GM18511 (cell line): Measurements from ENCODE around the gene HPS4.
"Not testable (repeated sequence)": the region's sequence is repeated elsewhere in the genome, so short reads cannot be mapped to it uniquely, and the experiment has no call there.

ENCODE experiments used
- ATAC-seq: cut with Tn5 transposase; IDR thresholded peaks from one replicate; pipeline ENCODE4 v1.9.1; 2021; ENCODE audit warnings: mild to moderate bottlenecking, moderate library complexity; ENCODE audit not compliant: unreplicated experiment

HPS4 gene

GRCh38 chr22:26416670-26417276 lies 66.8 kb downstream of the HPS4 start:
- ATAC-seq: no peak

DNA sequence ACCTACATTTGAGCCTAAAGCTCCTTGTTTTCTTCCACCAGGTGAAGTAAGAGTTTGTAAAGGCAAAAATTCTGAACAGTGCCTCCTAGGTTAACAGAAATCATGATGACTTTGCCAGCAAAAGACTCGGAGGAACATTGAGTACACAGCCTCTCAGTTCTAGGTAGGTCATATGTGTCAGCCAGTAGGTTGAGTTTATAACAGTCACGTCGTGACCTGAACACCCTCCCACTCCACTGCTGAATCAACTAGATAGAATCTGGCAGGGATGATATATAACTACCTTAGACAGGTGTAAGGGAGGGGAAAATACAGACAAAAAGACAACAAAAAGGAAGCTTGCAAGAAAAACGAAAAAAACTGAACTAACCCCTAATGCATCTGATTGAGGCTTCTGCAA lies 67.3 kb downstream of the HPS4 start:
- no peak for ATAC-seq

DNA sequence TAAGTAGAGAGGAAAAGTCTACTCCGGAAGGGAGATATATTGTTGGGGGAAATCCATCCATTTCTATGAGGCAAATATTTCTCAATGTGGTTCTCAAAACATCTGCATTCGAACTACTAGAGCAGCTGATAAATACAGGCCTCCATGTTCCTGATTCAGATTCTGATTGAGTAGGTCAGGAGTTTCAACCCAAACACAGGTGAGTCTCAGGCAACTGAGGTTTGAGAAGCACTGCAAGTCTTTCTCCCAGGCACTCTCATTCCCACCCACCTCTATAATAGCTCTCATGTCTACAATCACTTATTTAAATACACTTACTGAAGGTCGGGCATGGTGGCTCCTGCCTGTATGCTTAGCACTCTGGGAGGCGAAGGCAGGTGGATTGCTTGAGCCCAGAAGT lies 69.2 kb downstream of the HPS4 start:
- no peak for ATAC-seq

DNA sequence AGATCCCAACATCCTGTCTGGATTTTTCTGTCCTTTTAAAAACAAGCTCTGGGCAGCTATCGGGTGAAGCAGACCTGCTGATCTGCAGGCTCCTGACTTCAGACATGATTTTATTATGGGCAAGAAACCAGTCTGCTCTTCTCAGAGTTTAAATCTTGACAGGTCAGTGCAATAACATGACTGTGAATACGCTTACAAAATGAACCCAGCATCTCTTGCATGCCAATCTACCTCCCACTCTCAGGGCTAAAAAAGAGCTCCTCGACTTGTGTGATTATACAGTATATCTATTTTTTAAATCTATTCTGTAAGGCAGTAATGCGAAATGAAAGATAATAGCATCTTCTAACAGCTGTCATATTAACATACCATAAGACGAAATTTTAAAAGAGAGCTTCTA lies 73.2 kb downstream of the HPS4 start:
- no peak for ATAC-seq

DNA sequence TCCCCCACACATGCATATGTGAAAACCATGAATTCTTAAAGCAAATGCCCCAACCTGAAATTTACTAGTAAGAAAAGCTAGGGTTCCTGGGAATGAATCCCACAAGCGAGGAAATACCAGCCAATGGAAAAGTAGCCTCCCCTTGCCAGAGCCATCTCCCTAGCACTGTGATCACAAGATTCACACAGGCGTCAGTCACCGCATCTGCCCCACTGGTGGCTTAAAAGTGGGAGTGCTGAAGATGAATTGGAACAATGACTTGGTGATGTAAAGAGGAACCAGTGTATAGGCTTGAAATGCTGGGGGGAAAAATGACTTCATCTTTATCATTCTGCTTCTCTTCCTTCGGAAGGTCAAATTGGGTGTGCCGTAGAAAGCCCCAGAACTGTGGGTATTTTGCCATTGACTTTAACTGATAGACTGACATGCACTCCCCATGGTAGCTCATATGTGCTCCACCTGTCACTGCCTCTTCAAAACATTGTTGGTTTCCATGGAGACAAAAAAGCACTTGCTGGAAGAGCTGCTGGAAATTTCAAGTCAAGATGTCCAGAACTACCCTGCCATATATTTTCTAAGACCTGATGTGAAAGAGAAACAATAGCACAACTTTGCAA lies 73.8 kb downstream of the HPS4 start:
- ATAC-seq: no peak

- ATAC-seq: not testable (repeated sequence)
These were observed 74.9 kb downstream of the HPS4 start for GRCh38 chr22:26408562-26409220.

DNA sequence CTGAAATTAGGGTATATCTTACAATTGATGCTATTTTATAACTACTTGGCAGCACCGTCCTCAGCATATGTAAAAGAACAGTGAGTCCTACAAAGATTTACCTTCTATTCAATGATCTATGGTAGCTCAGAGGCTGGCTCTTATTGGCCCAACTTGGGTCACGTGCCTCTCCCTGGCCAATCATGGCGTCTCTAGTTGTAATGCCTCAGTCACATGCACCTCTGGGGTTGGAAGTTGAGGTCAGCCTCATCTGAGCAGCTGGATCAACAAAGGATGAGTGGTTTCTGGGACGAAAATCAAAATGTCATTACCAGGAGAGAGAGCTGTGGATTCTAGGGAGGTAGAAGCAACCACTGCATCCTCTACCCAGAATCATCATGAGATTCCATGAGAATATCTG lies 77.5 kb downstream of the HPS4 start:
- ATAC-seq: no peak

GRCh38 chr22:26404851-26405421 lies 78.6 kb downstream of the HPS4 start:
- ATAC-seq: no peak

- no peak for ATAC-seq
These were observed 81.9 kb downstream of the HPS4 start for GRCh38 chr22:26401726-26402125.
